HFF-Myc (cell line): ENCODE results near the gene PTGES.
A peak's percentile ranks its signal among the peaks of the same experiment; 100 is the strongest.

Experiments
- DNase-seq: peaks from one replicate; pipeline ENCODE4 v3.0.0-alpha.2; 2011; ENCODE audit warnings: low read depth; ENCODE audit errors: extremely low read depth
- H3K4me3 ChIP-seq: replicated peaks from 2 replicates; pipeline ENCODE4 v1.5.1; 2011; ENCODE audit warnings: low read depth, mild to moderate bottlenecking, control low read depth, low read length
- CTCF ChIP-seq: IDR thresholded peaks from 2 replicates; pipeline ENCODE4 v1.5.1; 2012; ENCODE audit warnings: mild to moderate bottlenecking, low read depth, low read length, control low read depth; ENCODE audit errors: missing control alignments

PTGES gene

DNA sequence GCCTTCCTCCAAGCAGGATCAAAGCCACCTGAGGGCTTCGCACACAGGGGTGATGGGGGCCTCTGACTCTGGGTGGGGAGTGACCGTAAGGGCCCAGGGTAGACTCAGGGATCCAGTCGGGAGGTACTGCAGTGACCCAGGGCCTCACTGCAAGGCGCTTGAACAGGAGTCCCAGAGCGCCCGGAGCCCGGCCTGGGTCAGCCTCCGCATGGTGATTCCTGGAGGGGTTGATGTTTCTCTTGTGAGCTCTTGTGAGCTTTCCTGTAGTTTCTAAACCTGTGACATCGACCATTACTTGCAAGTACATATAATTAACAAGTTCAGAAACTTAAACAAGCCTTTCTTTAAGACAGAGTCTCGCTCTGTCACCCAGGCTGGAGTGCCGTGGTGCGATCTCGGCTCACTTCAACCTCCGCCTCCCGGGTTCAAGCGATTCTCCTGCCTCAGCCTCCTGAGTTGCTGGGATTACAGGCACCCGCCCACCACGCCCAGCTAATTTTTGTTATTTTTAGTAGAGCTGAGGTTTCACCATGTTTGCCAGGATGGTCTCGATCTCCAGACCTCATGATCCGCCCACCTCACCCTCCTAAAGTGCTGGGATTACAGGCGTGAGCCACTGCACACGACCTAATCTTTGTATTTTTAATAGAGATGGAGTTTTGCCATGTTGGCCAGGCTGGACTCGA lies 19.8 kb downstream of the PTGES start:
- no peak overlapping the region for H3K4me3 ChIP-seq
- no peak for DNase-seq
- no peak for TF ChIP-seq CTCF

- H3K4me3 ChIP-seq, result no peak overlapping the region
- TF ChIP-seq CTCF, result no peak
- DNase-seq, result no peak
These were observed 20.7 kb downstream of the PTGES start for GRCh38 chr9:129732100-129732499.

- no peak for TF ChIP-seq CTCF
- no peak overlapping the region for H3K4me3 ChIP-seq
- DNase-seq, result no peak
These were observed 21.3 kb downstream of the PTGES start for GRCh38 chr9:129731477-129732085.

GRCh38 chr9:129728744-129729143 lies 24.1 kb downstream of the PTGES start:
- TF ChIP-seq CTCF, result no peak
- no peak for DNase-seq
- H3K4me3 ChIP-seq, result no peak overlapping the region

DNA sequence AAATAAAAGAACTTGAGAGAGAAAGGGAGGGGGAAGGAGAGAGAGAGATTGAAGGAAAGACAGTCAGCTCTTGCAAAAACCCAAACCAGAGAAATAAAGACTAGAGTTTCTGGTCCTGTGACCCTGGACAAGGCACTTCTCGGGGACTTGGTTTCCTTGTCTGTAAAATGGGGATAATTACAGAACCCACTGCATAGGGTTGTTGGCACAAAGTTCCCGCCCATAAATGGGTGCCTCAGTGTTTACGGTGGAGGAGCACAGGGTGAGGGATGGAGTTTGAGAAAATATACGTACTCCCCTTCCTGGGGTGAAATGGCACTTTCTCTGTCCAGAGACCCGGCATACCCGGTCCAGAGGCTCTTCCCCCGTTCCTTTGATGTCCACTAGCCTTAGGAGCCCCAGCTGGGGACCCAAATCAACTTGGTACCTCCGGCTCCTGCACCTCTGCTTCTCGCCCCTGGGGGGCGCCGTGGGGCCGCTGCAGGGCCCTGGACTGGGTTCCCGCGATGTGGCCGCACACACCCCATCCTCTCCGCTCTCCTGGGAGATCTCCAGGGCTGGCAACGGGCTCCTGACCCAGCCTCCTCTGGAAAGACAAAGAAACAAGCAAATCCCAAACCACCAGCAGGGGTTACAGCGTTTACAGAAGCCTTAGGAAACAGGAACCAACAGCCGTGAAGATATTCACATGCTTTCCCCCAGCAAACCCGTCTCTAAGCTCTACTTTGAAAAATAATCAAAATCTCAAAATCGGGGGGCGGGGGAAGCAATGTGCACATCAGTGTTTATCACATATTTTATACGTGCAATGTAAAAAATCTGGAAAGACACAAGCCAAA lies 26.3 kb downstream of the PTGES start:
- DNase-seq, result peak; percentile 64
- peak; percentile 98 for TF ChIP-seq CTCF
- H3K4me3 ChIP-seq, result no peak overlapping the region

- no peak overlapping the region for H3K4me3 ChIP-seq
- DNase-seq, result peak; percentile 73
- TF ChIP-seq CTCF, result no peak
These were observed 27.0 kb downstream of the PTGES start for GRCh38 chr9:129725795-129726251.
